ENCODE measurements around the gene ARX.
A peak's percentile ranks its signal among the peaks of the same experiment; 100 is the strongest.

Gene ARX

GRCh38 chrX:25007059-25008053, 8.4 kb downstream of the ARX start:
- Histone ChIP-seq H3K4me1 (ENCODE audit: control insufficient read depth, insufficient read depth, low read length, unreplicated experiment) (peaks cover 3% of the 10 kb centered on the region), H2AFZ (ENCODE audit: low read length, unreplicated experiment) (no peak overlapping the region), H3K27me3 (ENCODE audit: insufficient read depth, low read length) (peaks cover 98% of the 10 kb centered on the region), H3K4me3 (ENCODE audit: low read depth, low read length) (peak overlapping the region; percentile 21; the same call in 1 of the 2 replicates), H3K36me3 (ENCODE audit: insufficient read depth, low read length) (no peaks in the 10 kb centered on the region), H3K79me2 (ENCODE audit: control insufficient read depth, insufficient read depth, low read length, unreplicated experiment) (no peaks in the 10 kb centered on the region), H3K27ac (ENCODE audit: low read depth, low read length) (no peak overlapping the region)

- peaks cover 91% of the 10 kb centered on the region for H3K27me3 ChIP-seq (ENCODE audit: insufficient read depth, low read length)
- H3K27ac ChIP-seq (ENCODE audit: low read depth, low read length) = no peak overlapping the region
- no peak overlapping the region for H2AFZ ChIP-seq (ENCODE audit: low read length, unreplicated experiment)
- H3K79me2 ChIP-seq (ENCODE audit: control insufficient read depth, insufficient read depth, low read length, unreplicated experiment) = no peaks in the 10 kb centered on the region
- no peaks in the 10 kb centered on the region for H3K36me3 ChIP-seq (ENCODE audit: insufficient read depth, low read length)
- peak overlapping the region; percentile 21; the same call in 1 of the 2 replicates for H3K4me3 ChIP-seq (ENCODE audit: low read depth, low read length)
- peaks cover 3% of the 10 kb centered on the region for H3K4me1 ChIP-seq (ENCODE audit: control insufficient read depth, insufficient read depth, low read length, unreplicated experiment)
Observed at GRCh38 chrX:25006586-25007058, 9.1 kb downstream of the ARX start.

- Histone ChIP-seq H2AFZ (ENCODE audit: low read length, unreplicated experiment) (no peak overlapping the region), H3K4me1 (ENCODE audit: control insufficient read depth, insufficient read depth, low read length, unreplicated experiment) (no peaks in the 10 kb centered on the region), H3K79me2 (ENCODE audit: control insufficient read depth, insufficient read depth, low read length, unreplicated experiment) (no peaks in the 10 kb centered on the region), H3K27ac (ENCODE audit: low read depth, low read length) (no peak overlapping the region), H3K4me3 (ENCODE audit: low read depth, low read length) (peak overlapping the region; percentile 66), H3K27me3 (ENCODE audit: insufficient read depth, low read length) (peaks cover 80% of the 10 kb centered on the region), H3K36me3 (ENCODE audit: insufficient read depth, low read length) (no peaks in the 10 kb centered on the region)
Observed at GRCh38 chrX:25005382-25006185, 10.2 kb downstream of the ARX start.

- no peak overlapping the region for H2AFZ ChIP-seq (ENCODE audit: low read length, unreplicated experiment)
- no peaks in the 10 kb centered on the region for H3K36me3 ChIP-seq (ENCODE audit: insufficient read depth, low read length)
- H3K27ac ChIP-seq (ENCODE audit: low read depth, low read length) = no peak overlapping the region
- no peaks in the 10 kb centered on the region for H3K4me1 ChIP-seq (ENCODE audit: control insufficient read depth, insufficient read depth, low read length, unreplicated experiment)
- peaks cover 75% of the 10 kb centered on the region for H3K27me3 ChIP-seq (ENCODE audit: insufficient read depth, low read length)
- H3K79me2 ChIP-seq (ENCODE audit: control insufficient read depth, insufficient read depth, low read length, unreplicated experiment) = no peaks in the 10 kb centered on the region
- peak overlapping the region; percentile 66 for H3K4me3 ChIP-seq (ENCODE audit: low read depth, low read length)
Observed at GRCh38 chrX:25005034-25005381, 10.8 kb downstream of the ARX start.

GRCh38 chrX:25004485-25005032, 11.2 kb downstream of the ARX start:
- Histone ChIP-seq H3K36me3 (ENCODE audit: insufficient read depth, low read length) (no peaks in the 10 kb centered on the region), H3K79me2 (ENCODE audit: control insufficient read depth, insufficient read depth, low read length, unreplicated experiment) (no peaks in the 10 kb centered on the region), H2AFZ (ENCODE audit: low read length, unreplicated experiment) (no peak overlapping the region), H3K4me1 (ENCODE audit: control insufficient read depth, insufficient read depth, low read length, unreplicated experiment) (no peaks in the 10 kb centered on the region), H3K27me3 (ENCODE audit: insufficient read depth, low read length) (peaks cover 70% of the 10 kb centered on the region), H3K27ac (ENCODE audit: low read depth, low read length) (no peak overlapping the region), H3K4me3 (ENCODE audit: low read depth, low read length) (peak overlapping the region; percentile 66)

GRCh38 chrX:25004040-25004439, 11.7 kb downstream of the ARX start:
- Histone ChIP-seq H2AFZ (ENCODE audit: low read length, unreplicated experiment) (no peak overlapping the region), H3K79me2 (ENCODE audit: control insufficient read depth, insufficient read depth, low read length, unreplicated experiment) (no peaks in the 10 kb centered on the region), H3K4me1 (ENCODE audit: control insufficient read depth, insufficient read depth, low read length, unreplicated experiment) (no peaks in the 10 kb centered on the region), H3K36me3 (ENCODE audit: insufficient read depth, low read length) (no peaks in the 10 kb centered on the region), H3K4me3 (ENCODE audit: low read depth, low read length) (no peak overlapping the region), H3K27ac (ENCODE audit: low read depth, low read length) (no peak overlapping the region), H3K27me3 (ENCODE audit: insufficient read depth, low read length) (peaks cover 65% of the 10 kb centered on the region)

GRCh38 chrX:25003066-25003849, 12.5 kb downstream of the ARX start:
- peaks cover 57% of the 10 kb centered on the region for H3K27me3 ChIP-seq (ENCODE audit: insufficient read depth, low read length)
- H3K36me3 ChIP-seq (ENCODE audit: insufficient read depth, low read length) = no peaks in the 10 kb centered on the region
- H3K4me3 ChIP-seq (ENCODE audit: low read depth, low read length) = no peak overlapping the region
- no peak overlapping the region for H2AFZ ChIP-seq (ENCODE audit: low read length, unreplicated experiment)
- H3K27ac ChIP-seq (ENCODE audit: low read depth, low read length) = no peak overlapping the region
- no peaks in the 10 kb centered on the region for H3K4me1 ChIP-seq (ENCODE audit: control insufficient read depth, insufficient read depth, low read length, unreplicated experiment)
- H3K79me2 ChIP-seq (ENCODE audit: control insufficient read depth, insufficient read depth, low read length, unreplicated experiment) = no peaks in the 10 kb centered on the region

- Histone ChIP-seq H3K36me3 (ENCODE audit: insufficient read depth, low read length) (no peaks in the 10 kb centered on the region), H3K4me1 (ENCODE audit: control insufficient read depth, insufficient read depth, low read length, unreplicated experiment) (no peaks in the 10 kb centered on the region), H3K4me3 (ENCODE audit: low read depth, low read length) (no peak overlapping the region), H3K27ac (ENCODE audit: low read depth, low read length) (no peak overlapping the region), H3K27me3 (ENCODE audit: insufficient read depth, low read length) (peaks cover 51% of the 10 kb centered on the region), H3K79me2 (ENCODE audit: control insufficient read depth, insufficient read depth, low read length, unreplicated experiment) (no peaks in the 10 kb centered on the region), H2AFZ (ENCODE audit: low read length, unreplicated experiment) (no peak overlapping the region)
Observed at GRCh38 chrX:25002661-25003020, 13.1 kb downstream of the ARX start.

- Histone ChIP-seq H3K36me3 (ENCODE audit: insufficient read depth, low read length) (no peaks in the 10 kb centered on the region), H2AFZ (ENCODE audit: low read length, unreplicated experiment) (no peak overlapping the region), H3K4me1 (ENCODE audit: control insufficient read depth, insufficient read depth, low read length, unreplicated experiment) (no peaks in the 10 kb centered on the region), H3K27me3 (ENCODE audit: insufficient read depth, low read length) (peaks cover 45% of the 10 kb centered on the region), H3K79me2 (ENCODE audit: control insufficient read depth, insufficient read depth, low read length, unreplicated experiment) (no peaks in the 10 kb centered on the region), H3K4me3 (ENCODE audit: low read depth, low read length) (no peak overlapping the region), H3K27ac (ENCODE audit: low read depth, low read length) (no peak overlapping the region)
Observed at GRCh38 chrX:25001808-25002660, 13.7 kb downstream of the ARX start.

All from ACC112 (cell line).